Measurements from ENCODE around the gene YLPM1. TPM values are rescaled to one million over a fixed set of nuclear protein-coding genes. Genes with fewer than 3 reads are reported as not detected.
A peak's percentile ranks its signal among the peaks of the same experiment; 100 is the strongest.

Gene YLPM1
- total RNA-seq, 1 experiment from 2014 or later: 17.1 TPM

DNA sequence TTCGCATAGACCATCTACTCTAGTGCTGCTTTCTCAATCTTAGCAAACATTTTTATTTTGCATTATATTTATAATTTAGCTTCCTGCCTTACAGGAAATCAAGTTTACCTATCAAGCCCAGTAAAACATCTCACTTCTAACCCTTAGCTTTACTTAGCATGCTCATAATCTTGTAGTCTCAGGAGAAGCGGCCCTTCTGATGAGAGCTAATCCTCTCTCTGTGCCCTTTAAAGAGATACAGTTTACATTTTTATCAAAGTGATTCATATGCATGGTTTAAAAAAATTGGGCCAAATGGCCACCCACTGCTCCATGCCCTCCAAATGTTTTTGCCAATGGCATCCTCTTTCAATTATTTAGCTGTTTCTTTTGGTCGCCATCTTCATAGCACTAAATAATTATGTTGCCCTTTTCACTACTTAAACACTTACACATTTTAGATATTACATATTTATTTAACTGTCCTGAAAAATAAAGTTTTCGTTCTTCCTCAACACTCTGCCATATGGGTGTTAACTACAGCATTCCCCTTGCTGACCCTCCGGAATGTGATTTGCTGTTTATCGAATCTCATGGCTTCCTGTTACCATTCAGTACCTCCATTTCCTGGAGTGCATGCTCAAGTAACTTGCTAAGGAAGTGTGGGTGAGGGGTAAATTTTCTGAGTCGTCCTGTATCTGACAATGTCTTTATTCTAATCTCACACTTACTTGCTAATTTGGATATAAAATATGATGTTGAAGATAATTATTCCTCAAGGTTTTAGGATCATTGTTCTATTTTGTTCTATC, 29.3 kb downstream of the YLPM1 start:
- DNase-seq (ENCODE audit: low read depth): peak; percentile 5

DNA sequence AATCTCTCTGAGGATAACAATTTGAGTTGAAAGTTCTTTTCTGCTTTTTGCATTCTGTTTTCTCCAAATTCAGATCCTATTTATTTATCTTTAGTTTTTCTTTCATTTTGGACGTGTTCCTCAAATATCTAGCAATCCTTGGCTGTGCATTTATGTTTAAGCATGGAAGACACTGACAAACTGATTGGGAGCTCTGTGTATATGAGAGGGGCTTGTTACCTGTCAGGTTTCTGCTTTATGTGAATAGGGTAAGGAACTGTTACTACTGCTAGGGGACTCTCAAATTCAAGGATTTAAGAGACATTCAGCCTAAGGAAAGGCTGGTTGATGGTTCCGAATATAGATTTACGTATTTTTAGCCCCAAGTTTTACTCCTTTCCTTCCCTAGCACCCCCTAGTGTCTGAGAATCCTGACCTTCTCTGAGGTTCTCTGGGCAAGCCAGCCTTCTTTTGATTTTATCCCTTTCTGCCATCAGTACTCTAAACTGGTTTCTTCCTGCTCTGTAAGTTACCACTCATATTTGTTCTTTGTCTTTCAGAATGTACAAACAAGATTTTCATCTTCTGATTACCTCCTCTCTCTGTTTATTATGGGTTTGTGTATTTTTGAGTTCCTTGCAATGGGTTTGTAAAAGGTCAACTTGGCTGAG, 30.5 kb downstream of the YLPM1 start:
- DNase-seq (ENCODE audit: low read depth): peak; percentile 15

DNA sequence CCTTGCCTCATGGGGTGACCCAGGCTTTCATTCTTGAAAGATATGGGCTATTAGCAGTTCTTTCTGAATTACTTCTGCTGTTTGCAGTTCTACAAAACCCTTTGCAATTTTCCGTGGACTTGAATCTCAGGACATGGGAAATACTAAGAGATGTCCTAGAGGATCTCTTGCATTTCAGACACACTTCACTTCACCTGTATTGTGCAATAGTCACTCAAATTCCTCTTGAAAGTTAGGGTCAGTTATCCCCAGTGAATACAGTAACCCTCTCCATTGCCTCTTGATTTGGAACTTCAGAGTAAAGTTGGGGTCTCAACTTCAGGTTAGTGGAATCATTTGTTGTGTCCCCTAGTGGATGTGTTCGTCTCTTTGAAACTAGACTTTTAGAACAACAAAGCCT, 31.8 kb downstream of the YLPM1 start:
- DNase-seq (ENCODE audit: low read depth): no peak

DNA sequence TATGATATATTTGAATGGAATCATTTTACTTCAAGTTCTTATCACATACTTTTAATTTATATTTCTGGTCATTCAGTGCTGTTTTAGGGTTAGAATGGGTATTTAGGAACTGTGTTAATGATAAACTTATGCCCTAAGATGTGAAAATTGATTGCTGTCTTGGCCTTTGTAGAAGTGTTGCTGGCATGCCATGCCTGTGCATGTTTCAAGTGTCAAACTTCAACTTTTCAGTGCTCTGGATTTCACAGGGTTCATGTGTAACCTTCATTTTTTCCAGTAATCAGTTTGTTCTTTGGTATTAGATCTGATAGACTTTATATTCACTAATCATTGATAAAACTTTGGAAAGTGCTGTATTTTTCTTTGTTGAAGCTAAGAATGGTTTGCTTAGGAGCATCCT, 36.6 kb downstream of the YLPM1 start:
- no peak for DNase-seq (ENCODE audit: low read depth)

DNA sequence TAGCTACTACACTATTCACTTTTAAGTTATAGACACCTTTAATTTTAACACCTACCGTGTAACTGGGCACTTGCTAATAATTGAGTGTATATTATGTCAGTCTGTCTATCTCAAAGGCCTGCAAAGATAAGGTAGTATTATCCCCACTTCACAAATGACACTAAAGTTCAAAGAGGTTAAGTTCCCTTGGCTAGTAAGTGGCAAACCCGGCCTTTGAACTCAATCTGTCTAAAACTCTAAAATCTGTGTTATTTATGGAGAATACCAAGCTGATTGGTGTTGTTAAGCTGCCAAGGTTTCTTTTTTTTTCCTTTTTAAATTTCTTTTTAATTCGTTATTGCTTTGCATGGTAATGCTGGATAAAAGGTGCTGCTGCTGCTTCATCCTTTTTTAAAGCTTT, 37.7 kb downstream of the YLPM1 start:
- no peak for DNase-seq (ENCODE audit: low read depth)

DNA sequence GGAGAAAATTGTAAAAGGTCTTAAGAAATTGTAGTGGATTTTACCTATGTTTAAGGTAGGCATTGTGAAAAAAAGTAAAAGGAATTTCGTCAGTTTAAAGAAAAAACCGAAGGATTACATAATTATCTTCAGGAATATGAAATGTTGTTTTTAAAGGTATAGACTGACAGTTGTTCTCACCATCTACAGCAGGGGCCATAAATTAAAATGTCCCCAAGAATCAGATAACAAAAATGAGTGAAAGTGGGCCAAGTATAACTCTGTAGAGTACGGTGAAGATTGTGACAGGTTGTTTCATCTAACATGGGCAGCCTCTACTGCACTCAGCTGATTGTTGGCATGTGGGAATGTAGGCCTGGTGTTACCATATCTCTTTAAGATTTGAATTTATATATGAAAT, 38.3 kb downstream of the YLPM1 start:
- no peak for DNase-seq (ENCODE audit: low read depth)

DNA sequence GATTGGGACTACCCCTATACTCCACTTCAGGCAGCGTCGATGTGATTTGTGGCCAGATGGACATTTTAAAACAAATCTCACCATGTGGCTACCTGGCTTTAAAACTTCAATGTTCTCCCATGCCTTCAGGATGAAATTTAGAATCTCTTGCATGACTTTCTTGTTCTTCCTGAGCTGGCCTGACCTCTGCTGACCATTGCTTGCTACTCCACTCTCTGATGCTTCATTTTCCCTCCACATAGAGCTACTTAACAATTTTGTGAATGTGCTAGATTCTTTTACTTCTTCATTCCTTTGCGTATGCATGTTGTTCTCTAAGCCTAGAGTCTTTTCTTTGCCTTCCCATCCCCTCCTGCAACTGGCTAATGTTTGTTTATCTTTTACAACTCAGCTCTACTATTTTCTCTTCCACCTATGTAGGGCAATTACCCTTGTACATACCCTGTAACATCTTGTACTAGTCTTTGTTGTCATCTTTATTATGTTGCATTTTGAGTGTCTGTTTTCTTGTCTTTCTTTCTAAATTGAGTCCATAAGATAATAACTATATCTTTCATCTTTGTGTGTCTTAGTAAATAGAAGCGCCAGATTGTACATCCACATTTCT, 41.2 kb downstream of the YLPM1 start:
- DNase-seq (ENCODE audit: low read depth): peak; percentile 55

DNA sequence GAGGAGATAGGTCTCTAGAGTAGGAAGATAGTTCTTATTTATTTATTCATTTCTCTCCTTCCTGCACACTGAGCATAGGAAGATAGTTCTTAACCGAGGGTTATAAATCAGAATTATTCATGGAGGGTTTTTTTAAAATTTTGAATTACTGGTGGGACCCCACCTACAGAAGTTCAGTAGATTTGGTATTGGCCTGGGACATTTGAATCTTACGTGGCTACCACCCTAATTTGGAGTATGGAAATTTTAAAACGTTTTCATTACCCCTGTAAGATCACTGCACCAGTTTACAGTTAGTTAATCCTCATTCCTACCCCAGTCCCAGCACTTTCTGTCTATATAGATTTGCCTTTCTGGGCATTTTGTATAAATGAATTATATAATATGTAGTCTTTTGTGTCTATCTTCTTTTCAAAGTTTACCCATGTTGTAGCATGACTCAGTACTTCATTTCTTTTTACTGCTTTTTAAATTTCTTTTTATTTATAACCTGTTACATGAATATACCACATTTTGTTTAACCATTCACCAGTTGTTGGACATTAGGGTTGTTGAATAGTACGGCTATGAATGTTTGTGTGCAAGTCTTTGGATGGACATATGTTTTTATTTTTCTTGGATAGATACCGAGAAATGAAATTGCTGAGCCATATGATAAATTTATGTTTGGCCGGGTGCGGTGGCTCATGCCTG, 44.9 kb downstream of the YLPM1 start:
- DNase-seq (ENCODE audit: low read depth): no peak

DNA sequence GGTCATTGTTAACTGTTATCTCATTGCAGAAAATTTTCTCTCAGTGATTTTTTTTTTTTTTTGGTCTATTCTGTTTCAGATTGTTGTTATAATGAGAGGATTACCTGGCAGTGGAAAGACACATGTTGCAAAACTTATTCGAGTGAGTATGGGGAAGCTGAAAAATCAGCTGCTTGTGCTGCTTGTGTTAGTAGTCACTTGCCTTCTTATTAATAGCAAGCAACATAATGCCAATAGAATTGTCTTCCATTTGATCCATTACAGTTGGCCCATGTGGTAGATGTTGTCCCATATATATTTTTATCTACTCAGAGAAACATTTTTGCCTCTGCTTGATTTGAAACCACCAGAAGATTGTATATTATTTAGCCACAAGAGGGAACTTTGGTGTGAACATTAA, 53.0 kb downstream of the YLPM1 start:
- no peak for DNase-seq (ENCODE audit: low read depth)

DNA sequence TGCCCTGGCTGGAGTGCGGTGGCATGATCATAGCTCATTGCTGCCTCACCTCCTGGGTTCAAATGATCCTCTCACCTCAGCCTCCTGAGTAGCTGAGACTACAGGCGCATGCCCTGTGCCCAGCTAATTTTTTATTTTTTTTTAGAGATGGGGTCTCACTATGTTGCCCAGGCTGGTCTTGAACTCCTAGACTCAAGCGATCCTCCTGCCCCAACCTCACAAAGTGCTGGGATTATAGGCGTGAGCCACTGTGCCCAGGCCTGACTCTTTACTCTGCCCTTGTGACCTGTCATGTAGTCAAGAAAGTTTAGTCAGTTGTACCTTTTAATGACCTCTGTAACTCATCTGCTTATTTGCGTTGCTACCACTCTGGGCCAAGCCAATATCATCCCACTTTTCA, 57.2 kb downstream of the YLPM1 start:
- no peak for DNase-seq (ENCODE audit: low read depth)

DNA sequence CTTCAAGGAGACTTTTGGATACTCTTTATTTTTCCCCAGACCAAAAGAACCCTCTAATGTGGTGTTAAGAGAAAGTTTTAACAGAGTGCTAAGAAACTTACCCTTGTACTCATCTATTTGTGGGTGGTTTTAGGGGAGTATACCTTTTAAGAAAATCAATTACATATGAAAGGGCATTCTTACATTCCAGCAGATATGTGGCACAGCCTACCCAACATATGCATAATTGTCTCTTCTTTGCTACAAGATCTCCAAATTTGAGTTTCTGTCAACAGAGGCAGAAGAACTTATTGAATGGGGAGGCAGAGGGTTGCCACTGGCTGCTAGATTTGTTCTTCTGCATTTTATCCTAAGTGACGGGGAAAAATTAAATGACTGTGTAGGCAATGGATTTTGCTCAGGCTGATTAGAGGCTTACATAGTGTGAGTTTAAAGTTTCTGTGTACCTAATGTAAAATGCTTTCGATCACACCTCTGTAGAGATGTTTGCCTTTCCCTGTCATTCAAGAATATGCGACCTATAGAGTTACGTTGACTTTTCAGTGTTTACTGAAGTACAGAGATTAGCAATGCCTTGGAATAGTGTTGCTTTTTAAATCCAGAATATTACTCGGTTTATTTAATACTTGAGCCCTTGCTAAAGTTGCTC, 58.3 kb downstream of the YLPM1 start:
- DNase-seq (ENCODE audit: low read depth): no peak

DNA sequence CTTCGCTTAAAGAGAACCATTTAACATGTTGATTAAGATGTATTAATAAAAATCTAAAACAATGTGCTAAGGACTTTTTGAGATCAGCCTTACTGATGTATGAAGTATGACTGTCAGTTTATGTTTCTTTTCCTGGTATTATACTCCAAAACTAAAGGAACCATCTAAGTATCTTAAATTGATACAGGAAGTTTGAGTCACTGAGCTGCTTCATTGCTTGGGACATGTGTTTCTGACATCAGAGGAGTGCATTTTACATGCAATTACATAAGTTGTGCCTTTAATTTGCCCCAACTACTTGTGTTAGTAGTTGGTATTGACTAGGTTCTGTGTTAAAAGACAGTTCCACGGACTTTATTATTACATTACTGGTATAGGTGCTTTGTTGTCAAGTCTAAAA, 61.9 kb downstream of the YLPM1 start:
- peak; percentile 37 for DNase-seq (ENCODE audit: low read depth)

DNA sequence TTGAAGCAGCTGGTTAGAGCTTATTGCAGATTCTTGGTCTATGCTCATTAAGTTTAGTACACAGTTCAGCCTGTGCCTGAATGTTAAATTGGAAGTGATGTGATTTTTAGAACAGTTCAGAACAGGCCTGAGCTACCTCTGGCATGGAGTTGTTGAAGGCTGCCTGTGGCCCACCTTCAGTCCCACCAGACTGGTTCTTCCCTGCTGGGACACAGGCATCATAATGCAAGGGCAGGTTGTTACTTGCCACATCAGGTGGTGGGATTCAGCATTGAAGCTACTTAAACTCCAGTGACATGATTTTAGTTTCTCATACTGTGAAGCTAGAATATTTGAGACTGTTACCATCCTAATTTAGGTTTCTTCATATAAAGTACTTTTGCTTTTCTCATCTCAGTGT, 63.5 kb downstream of the YLPM1 start:
- no peak for DNase-seq (ENCODE audit: low read depth)

DNA sequence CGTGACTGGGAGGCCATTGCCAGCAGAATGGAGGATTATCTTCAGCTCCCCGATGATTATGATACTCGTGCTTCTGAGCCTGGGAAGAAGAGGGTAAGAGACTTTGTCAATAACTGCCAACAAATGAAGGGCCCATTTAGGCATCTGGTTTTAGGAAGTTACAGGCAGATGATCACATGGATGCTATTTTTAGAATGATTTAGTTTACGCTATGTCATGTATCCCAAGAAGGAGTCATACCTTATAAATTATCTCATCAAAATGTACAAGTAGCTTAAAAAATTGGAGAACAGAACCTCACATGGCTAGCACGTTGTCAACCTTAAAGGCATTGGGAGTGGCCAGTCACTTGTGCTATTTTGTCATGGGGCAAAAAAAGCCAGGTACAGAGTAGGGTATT, 66.1 kb downstream of the YLPM1 start:
- DNase-seq (ENCODE audit: low read depth): no peak

DNA sequence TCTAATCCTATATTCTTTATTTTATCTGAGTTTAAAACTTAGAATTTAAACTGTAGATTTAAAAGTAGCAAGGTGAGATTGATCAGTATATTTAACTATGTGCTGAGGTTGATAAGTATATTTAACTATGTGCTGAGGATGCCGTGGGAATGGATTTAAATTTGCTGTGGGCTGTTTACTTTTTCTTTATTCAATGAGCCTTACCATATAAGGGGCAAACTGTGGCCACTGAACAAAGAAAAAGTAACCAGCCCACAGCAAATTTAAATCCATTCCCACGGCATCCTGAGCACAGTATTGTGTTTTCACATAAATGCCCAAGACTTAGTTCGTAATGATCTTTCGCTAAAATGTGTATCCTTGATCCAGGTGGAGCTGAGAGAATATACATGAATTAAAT, 69.7 kb downstream of the YLPM1 start:
- no peak for DNase-seq (ENCODE audit: low read depth)

DNA sequence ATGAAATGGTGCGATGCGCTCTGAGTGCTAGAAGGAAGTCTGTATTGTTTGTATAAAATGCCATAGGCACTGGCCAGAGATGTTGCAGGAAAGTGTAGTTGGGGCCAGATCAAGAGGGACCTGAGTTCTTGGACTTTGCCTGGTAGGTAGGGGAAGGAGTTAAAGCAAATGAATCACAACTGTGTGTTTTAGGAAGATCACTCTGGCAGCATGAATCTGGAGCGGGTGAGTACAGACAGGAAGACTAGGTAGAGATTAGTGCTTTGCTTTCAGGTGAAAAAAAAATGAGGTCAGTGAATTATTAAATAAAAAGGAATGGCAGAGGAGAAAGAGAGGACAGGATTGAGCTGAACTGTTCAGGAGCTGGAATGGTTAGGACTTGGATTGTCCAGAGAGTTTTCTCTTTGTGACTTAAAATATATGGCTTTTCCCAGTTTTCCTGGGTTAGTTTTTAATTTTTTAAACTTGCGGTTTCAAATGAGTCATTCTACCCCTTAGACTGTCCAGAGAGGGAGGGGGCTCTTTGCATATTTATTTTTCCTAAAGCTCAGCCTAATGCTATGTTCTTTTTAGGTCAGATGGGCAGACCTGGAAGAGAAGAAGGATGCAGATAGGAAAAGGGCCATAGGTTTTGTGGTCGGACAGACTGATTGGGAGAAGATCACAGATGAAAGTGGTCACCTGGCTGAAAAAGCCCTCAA, 71.7 kb downstream of the YLPM1 start:
- DNase-seq (ENCODE audit: low read depth): no peak

DNA sequence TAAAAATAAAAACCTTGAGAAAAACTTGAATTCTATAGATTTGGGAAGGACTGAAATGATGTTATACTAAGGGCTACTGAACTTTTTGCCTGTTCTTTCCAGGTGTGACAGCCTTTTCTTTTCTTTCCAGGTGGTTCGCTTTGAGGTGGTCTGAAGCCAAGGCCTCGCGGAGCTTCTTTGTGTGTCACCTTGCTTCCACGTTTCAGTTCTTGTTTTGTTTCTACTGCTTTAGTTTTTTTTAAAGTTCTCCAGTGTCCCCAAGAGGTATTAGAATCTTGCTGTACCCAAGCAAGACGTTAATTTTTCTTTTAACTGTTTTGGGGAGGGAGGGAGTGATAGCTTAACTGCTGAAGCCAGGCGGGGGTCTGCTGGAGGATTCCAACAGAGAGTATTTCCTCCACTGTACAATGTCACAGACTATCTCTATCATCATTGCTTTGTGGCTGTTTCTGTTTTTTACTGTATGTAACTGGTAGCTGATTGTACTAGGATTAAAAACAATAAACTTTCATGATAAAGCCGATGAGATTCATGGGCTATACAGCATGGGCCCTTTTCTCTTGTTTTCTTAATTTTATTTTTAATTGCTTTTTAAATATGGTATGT, 72.6 kb downstream of the YLPM1 start:
- no peak for DNase-seq (ENCODE audit: low read depth)

DNA sequence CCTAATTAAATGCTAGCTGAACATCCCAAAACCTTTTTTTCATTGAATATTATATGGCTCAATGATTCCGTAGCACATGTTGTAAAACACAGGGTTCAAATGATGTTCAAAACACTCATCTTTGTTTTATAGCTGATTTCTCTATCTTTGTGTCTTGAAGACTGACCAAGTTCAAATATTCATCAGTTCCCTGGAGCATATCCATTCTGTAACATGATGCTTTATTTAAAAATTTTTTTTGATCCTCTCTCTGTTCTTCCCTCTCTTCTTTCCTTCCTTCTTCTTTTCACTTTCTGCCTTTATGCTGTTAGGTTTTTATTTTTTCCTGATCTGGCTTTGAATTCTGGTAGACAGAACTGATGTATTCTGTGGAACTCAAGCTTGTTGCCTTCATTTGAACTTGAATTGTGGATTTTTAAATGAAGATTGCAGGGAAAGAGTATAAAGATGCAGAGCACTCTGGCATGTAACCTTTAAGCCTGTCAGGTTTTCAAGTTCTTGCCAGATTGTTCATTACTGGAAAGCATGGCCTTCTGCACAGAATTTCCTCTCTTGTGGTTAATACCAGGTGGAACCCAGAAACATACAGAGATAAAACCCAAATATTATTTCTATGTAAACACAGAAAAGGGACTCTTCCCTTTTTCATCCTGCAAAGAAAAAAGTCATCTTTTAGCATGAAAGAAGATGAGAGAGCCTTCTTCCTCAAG, 73.3 kb downstream of the YLPM1 start:
- DNase-seq (ENCODE audit: low read depth): no peak

DNA sequence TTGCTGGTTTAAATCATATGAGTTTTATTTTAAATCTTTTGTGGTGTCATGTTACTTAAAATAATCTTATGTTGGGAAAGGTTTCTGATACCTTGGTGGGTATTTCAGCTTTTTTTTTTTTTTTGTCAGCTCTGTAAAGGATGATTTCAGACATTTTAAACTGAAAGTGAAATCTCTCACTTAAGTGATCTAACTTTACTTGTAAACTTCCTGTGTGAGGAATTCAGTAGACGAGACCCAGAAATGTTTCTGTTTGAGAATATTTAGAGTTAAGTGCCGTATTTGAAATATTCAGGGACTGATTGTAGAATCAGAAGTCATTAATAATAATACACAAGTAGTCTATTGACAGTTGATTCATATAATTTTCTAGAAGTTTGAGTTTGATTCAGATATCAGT, 75.0 kb downstream of the YLPM1 start:
- DNase-seq (ENCODE audit: low read depth): no peak

DNA sequence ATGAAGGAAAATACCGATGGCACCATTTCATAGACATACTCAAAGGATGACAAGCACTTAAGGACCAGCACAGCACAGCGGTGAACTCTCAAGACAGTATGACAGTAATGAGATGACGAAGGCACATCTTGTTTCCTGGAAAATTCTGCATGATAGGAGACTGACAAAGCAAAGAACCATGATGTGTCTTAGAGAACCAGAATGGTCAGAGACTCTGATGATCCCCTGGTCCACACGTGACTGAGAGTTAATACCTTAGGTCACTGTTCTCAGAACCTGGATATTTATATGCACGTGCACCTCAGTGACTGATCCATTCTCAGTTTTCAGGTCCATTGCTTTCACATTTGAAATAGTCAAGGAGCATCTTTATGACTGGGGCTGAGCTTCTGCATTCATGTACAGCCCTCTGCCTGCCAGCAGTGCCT, 77.5 kb downstream of the YLPM1 start:
- no peak for DNase-seq (ENCODE audit: low read depth)
